Endothelial cell of umbilical vein (primary cell): ENCODE data around the gene LRP1B.

Experiments
- EZH2 ChIP-seq: IDR thresholded peaks from 2 replicates; pipeline ENCODE4 v1.6.1; 2012; ENCODE audit warnings: borderline replicate concordance, low read depth, mild to moderate bottlenecking, moderate library complexity, low read length, inconsistent platforms; ENCODE audit not compliant: severe bottlenecking
- POLR2A ChIP-seq: IDR thresholded peaks from 2 replicates; pipeline ENCODE4 v1.6.1; 2012; ENCODE audit warnings: low read depth, mild to moderate bottlenecking, control low read depth, low read length
- TF ChIP-seq, protein P1 (sequence below), 2 donors: IDR thresholded peaks; 1 replicate in 1 of 2; 2 replicates in 1 of 2; pipeline ENCODE4 v1.5.1; 2011; ENCODE audit warnings: low read length in 2 of 2, mild to moderate bottlenecking in 2 of 2, moderate library complexity in 2 of 2, control low read depth in 1 of 2, inconsistent platforms in 1 of 2, low read depth in 1 of 2; ENCODE audit not compliant: insufficient read depth in 1 of 2; ENCODE audit errors: extremely low read depth in 1 of 2
- TF ChIP-seq, protein P2 (sequence below): IDR thresholded peaks from 2 replicates; pipeline ENCODE4 v1.6.1; 2011; ENCODE audit not compliant: insufficient read depth, insufficient read length

DNA sequence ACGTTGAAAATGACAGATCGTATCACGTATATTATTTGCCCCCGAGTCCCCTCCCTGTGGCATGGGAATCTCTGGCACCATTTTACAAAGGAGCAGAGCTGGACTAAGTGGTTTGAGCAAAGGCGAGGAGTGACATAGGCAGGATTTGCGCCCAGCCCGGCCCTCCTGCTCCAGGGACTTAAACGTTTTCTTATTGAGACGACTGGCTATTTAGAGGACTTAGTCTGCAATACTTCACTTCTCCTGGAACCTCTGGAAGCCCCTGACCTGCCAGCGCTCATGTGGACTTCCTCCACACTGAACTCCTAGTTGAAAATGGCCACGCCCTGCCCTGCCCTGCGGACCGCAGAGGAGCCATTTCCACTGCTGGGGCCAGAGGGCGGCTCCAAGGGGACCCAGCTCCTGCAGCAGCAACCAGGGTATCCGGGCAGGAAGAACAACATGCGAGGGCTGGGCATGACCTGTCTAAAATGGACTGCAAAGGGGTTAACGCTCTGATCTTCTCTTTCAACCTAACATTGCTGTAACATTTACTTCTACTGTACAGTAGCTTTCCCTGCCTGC, 690.7 kb downstream of the LRP1B start:
- TF ChIP-seq, protein P1, sequence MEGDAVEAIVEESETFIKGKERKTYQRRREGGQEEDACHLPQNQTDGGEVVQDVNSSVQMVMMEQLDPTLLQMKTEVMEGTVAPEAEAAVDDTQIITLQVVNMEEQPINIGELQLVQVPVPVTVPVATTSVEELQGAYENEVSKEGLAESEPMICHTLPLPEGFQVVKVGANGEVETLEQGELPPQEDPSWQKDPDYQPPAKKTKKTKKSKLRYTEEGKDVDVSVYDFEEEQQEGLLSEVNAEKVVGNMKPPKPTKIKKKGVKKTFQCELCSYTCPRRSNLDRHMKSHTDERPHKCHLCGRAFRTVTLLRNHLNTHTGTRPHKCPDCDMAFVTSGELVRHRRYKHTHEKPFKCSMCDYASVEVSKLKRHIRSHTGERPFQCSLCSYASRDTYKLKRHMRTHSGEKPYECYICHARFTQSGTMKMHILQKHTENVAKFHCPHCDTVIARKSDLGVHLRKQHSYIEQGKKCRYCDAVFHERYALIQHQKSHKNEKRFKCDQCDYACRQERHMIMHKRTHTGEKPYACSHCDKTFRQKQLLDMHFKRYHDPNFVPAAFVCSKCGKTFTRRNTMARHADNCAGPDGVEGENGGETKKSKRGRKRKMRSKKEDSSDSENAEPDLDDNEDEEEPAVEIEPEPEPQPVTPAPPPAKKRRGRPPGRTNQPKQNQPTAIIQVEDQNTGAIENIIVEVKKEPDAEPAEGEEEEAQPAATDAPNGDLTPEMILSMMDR (IDR thresholded peaks at IDR 0.05; ENCODE audit: extremely low read depth in 1 of 2, insufficient read depth in 1 of 2, low read depth in 1 of 2, low read length in 2 of 2), result no peak
- TF ChIP-seq POLR2A (no peak), EZH2 (no peak)
- TF ChIP-seq, protein P2, sequence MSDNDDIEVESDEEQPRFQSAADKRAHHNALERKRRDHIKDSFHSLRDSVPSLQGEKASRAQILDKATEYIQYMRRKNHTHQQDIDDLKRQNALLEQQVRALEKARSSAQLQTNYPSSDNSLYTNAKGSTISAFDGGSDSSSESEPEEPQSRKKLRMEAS, result no peak
